BE2C (cell line): ENCODE results near the gene SNX25.

ENCODE experiments used
- DNase-seq: peaks from one replicate; pipeline ENCODE4 v3.0.0-alpha.2; 2020
- H3K27me3 ChIP-seq: fragments of 250-450 bp; sonication (Bioruptor Pico); 2 replicates; pipeline ENCODE4 v1.5.1; 2020; ENCODE audit warnings: mild to moderate bottlenecking
- H3K36me3 ChIP-seq: fragments of 250-450 bp; sonication (Bioruptor Pico); 2 replicates; pipeline ENCODE4 v1.5.1; 2020; ENCODE audit warnings: mild to moderate bottlenecking
- H3K4me1 ChIP-seq: fragments of 250-450 bp; sonication (Bioruptor Pico); 2 replicates; pipeline ENCODE4 v1.5.1; 2020
- H3K4me3 ChIP-seq: 2 replicates; pipeline ENCODE4 v1.5.1; 2011; ENCODE audit warnings: low read depth, low read length
- H3K9me3 ChIP-seq: fragments of 250-450 bp; sonication (Bioruptor Pico); 2 replicates; pipeline ENCODE4 v1.5.1; 2020
- CTCF ChIP-seq: IDR thresholded peaks from 2 replicates; pipeline ENCODE4 v1.5.1; 2012; ENCODE audit warnings: mild to moderate bottlenecking, low read depth, low read length

The SNX25 gene

GRCh38 chr4:185182239-185182638, 27.2 kb upstream of the SNX25 start:
- no peaks in the 10 kb centered on the region for H3K27me3 ChIP-seq
- H3K4me1 ChIP-seq: 0 out of 2 replicates have a peak, but pooled peaks cover 3% of the 10 kb centered on the region
- peaks cover 3% of the 10 kb centered on the region; the same call in 1 of the 2 replicates for H3K36me3 ChIP-seq
- TF ChIP-seq CTCF: no peak
- DNase-seq: no peak
- H3K4me3 ChIP-seq: no peak overlapping the region
- no peaks in the 10 kb centered on the region; the same call in 1 of the 2 replicates for H3K9me3 ChIP-seq

- 0 out of 2 replicates have a peak, but pooled peaks cover 3% of the 10 kb centered on the region for H3K4me1 ChIP-seq
- no peaks in the 10 kb centered on the region for H3K27me3 ChIP-seq
- TF ChIP-seq CTCF: peak; percentile 90
- peak; percentile 90 for DNase-seq
- H3K9me3 ChIP-seq: no peaks in the 10 kb centered on the region; the same call in 1 of the 2 replicates
- H3K36me3 ChIP-seq: peaks cover 4% of the 10 kb centered on the region
- H3K4me3 ChIP-seq: no peak overlapping the region
Measured at GRCh38 chr4:185183622-185184281, 25.6 kb upstream of the SNX25 start.

GRCh38 chr4:185186769-185187168, 22.6 kb upstream of the SNX25 start:
- 0 out of 2 replicates have a peak, but pooled peaks cover 3% of the 10 kb centered on the region for H3K4me1 ChIP-seq
- no peaks in the 10 kb centered on the region for H3K9me3 ChIP-seq
- no peak for TF ChIP-seq CTCF
- H3K4me3 ChIP-seq: no peak overlapping the region
- no peaks in the 10 kb centered on the region for H3K27me3 ChIP-seq
- DNase-seq: no peak
- H3K36me3 ChIP-seq: peaks cover 23% of the 10 kb centered on the region

- H3K27me3 ChIP-seq: no peaks in the 10 kb centered on the region
- no peaks in the 10 kb centered on the region for H3K9me3 ChIP-seq
- H3K4me1 ChIP-seq: no peaks in the 10 kb centered on the region
- TF ChIP-seq CTCF: no peak
- H3K36me3 ChIP-seq: peaks cover 21% of the 10 kb centered on the region
- no peak overlapping the region for H3K4me3 ChIP-seq
- DNase-seq: no peak
Measured at GRCh38 chr4:185189606-185190305, 19.6 kb upstream of the SNX25 start.

- Histone ChIP-seq H3K36me3 (peaks cover 21% of the 10 kb centered on the region), H3K4me1 (no peaks in the 10 kb centered on the region), H3K4me3 (no peak overlapping the region), H3K27me3 (no peaks in the 10 kb centered on the region), H3K9me3 (no peaks in the 10 kb centered on the region)
- no peak for DNase-seq
- no peak for TF ChIP-seq CTCF
Measured at GRCh38 chr4:185190306-185190856, 19.0 kb upstream of the SNX25 start.

GRCh38 chr4:185192059-185192458, 17.3 kb upstream of the SNX25 start:
- no peak for TF ChIP-seq CTCF

More at GRCh38 chr4:185192059-185192458, 17.3 kb upstream of the SNX25 start:
- Histone ChIP-seq H3K4me1 (no peaks in the 10 kb centered on the region), H3K27me3 (no peaks in the 10 kb centered on the region), H3K4me3 (no peak overlapping the region), H3K36me3 (peaks cover 21% of the 10 kb centered on the region), H3K9me3 (no peaks in the 10 kb centered on the region)
- no peak for DNase-seq
